K562 (cell line): ENCODE results near the gene CYRIA. TPM values are rescaled to one million over a fixed set of nuclear protein-coding genes. Genes with fewer than 3 reads are reported as not detected.

ENCODE experiments used
- ATF4 ChIP-seq: fragments of 450-650 bp; formaldehyde crosslinking; IDR thresholded peaks from 2 replicates; pipeline ENCODE4 v1.4.0; 2022; ENCODE audit warnings: mild to moderate bottlenecking, moderate library complexity
- CBFA2T3 ChIP-seq: fragments of 450-650 bp; IDR thresholded peaks from 2 replicates; pipeline ENCODE4 v1.6.1; 2017
- CCNT2 ChIP-seq: IDR thresholded peaks from 2 replicates; pipeline ENCODE4 v1.6.1; 2011; ENCODE audit warnings: borderline replicate concordance, low read depth, mild to moderate bottlenecking, moderate library complexity, mixed read lengths, low read length; ENCODE audit not compliant: insufficient read length; ENCODE audit errors: extremely low read depth
- DACH1 ChIP-seq: fragments of 450-650 bp; IDR thresholded peaks from 2 replicates; pipeline ENCODE4 v1.6.1; 2018; ENCODE audit not compliant: partially characterized antibody
- FOSL1 ChIP-seq: fragments of 200-800 bp; sonication (Bioruptor generic); conservative IDR thresholded peaks from 2 replicates; pipeline ENCODE4 v1.6.1; 2016; ENCODE audit warnings: missing genetic modification characterization, missing compliant biosample characterization
- GABPB1 ChIP-seq: sonication (generic); formaldehyde crosslinking; IDR thresholded peaks from 2 replicates; pipeline ENCODE4 v1.8.0; 2022; ENCODE audit warnings: mild to moderate bottlenecking, missing genetic modification reagents
- HBP1 ChIP-seq: fragments of 450-650 bp; formaldehyde crosslinking; IDR thresholded peaks from 2 replicates; pipeline ENCODE4 v1.4.0; 2022; ENCODE audit warnings: missing genetic modification characterization
- HDAC3 ChIP-seq: fragments of 450-650 bp; IDR thresholded peaks from 2 replicates; pipeline ENCODE4 v1.6.1; 2018; ENCODE audit warnings: borderline replicate concordance, mild to moderate bottlenecking, moderate library complexity; ENCODE audit not compliant: partially characterized antibody
- HIVEP1 ChIP-seq: fragments of 250-450 bp; sonication (Bioruptor Pico); IDR thresholded peaks from 2 replicates; pipeline ENCODE4 v1.4.0; 2020; ENCODE audit warnings: mild to moderate bottlenecking
- HNRNPH1 ChIP-seq: fragments of 200-400 bp; formaldehyde crosslinking; optimal IDR thresholded peaks from 2 replicates; pipeline ENCODE3; 2017; ENCODE audit warnings: low read depth, mild to moderate bottlenecking, low read length, moderate library complexity
- KDM2B ChIP-seq: fragments of 250-450 bp; sonication (Bioruptor Pico); IDR thresholded peaks from 2 replicates; pipeline ENCODE4 v1.8.0; 2021; ENCODE audit warnings: mild to moderate bottlenecking, moderate library complexity
- NCOA4 ChIP-seq: fragments of 450-650 bp; IDR thresholded peaks from 2 replicates; pipeline ENCODE4 v1.6.1; 2018; ENCODE audit warnings: mild to moderate bottlenecking; ENCODE audit not compliant: partially characterized antibody
- NFIC ChIP-seq: fragments of 450-650 bp; IDR thresholded peaks from 2 replicates; pipeline ENCODE4 v1.6.1; 2017; ENCODE audit warnings: mild to moderate bottlenecking, inconsistent platforms
- NR2C1 ChIP-seq, 2 experiments: fragments of 450-650 bp; IDR thresholded peaks; 2 replicates each; pipeline ENCODE4 v1.6.1; 2017; ENCODE audit warnings: mild to moderate bottlenecking in 2 of 2, antibody characterized with exemption in 1 of 2, inconsistent platforms in 1 of 2, missing compliant biosample characterization in 1 of 2, missing genetic modification characterization in 1 of 2
- PHF21A ChIP-seq: fragments of 450-650 bp; IDR thresholded peaks from 2 replicates; pipeline ENCODE4 v1.6.1; 2017; ENCODE audit warnings: low read depth, borderline replicate concordance
- POLR3A ChIP-seq: IDR thresholded peaks from 2 replicates; pipeline ENCODE4 v1.6.1; 2011; ENCODE audit warnings: borderline replicate concordance, mild to moderate bottlenecking, moderate library complexity; ENCODE audit not compliant: insufficient read length, insufficient read depth; ENCODE audit errors: extremely low read depth
- SMARCA5 ChIP-seq: fragments of 450-650 bp; IDR thresholded peaks from 2 replicates; pipeline ENCODE4 v1.6.1; 2016
- SREBF2 ChIP-seq: sonication (generic); formaldehyde crosslinking; IDR thresholded peaks from 2 replicates; pipeline ENCODE4 v1.4.0; 2020; ENCODE audit warnings: mild to moderate bottlenecking, missing genetic modification reagents
- TAF15 ChIP-seq: fragments of 200-400 bp; formaldehyde crosslinking; IDR thresholded peaks from 2 replicates; pipeline ENCODE4 v1.6.1; 2017; ENCODE audit warnings: mild to moderate bottlenecking, low read depth, low read length, moderate library complexity
- ZNF232 ChIP-seq: sonication (generic); formaldehyde crosslinking; IDR thresholded peaks from 2 replicates; pipeline ENCODE4 v1.8.0; 2022; ENCODE audit warnings: mild to moderate bottlenecking, missing genetic modification reagents
- ZNF41 ChIP-seq: fragments of 250-450 bp; sonication (Bioruptor Pico); conservative IDR thresholded peaks from 2 replicates; pipeline ENCODE4 v1.4.0; 2020; ENCODE audit warnings: mild to moderate bottlenecking
- polyA plus RNA-seq, 8 experiments: library from polyadenylated mRNA; depleted of rRNA in 4 of 8; stranded (reverse) in 5 of 8; unstranded in 3 of 8; fragments of >200 nt; fragmentation: Nextera tagmentation in 2 of 8; fragmentation: Illumina TruSeq in 1 of 8; extraction: Ambion mirVana in 2 of 8; extraction: Trizol in 1 of 8; gene quantifications; 2 replicates each; pipeline versions ENCODE4 v1.2.1 to v1.2.3, GENCODE V29; 2011 to 2014; ENCODE audit warnings: inconsistent platforms in 1 of 8, missing spikeins in 1 of 8
- total RNA-seq, 7 experiments: library from RNA; depleted of rRNA in 6 of 7; stranded (reverse); fragments of >200 nt in 6 of 7; fragmentation: Illumina TruSeq in 2 of 7; extraction: Trizol in 2 of 7; gene quantifications; 2 replicates each; pipeline versions ENCODE4 v1.2.1 to v1.2.3, GENCODE V29; 2011 to 2021; ENCODE audit warnings: low replicate concordance in 1 of 7
- TF ChIP-seq, protein P1 (sequence below): sonication (generic); formaldehyde crosslinking; IDR thresholded peaks from 2 replicates; pipeline ENCODE4 v1.8.1; 2023; ENCODE audit warnings: mild to moderate bottlenecking, missing genetic modification reagents
- TF ChIP-seq, protein P2 (sequence below): IDR thresholded peaks from 2 replicates; pipeline ENCODE4 v1.6.1; 2016; ENCODE audit warnings: missing genetic modification characterization, missing compliant biosample characterization

CYRIA gene
- total and polyA plus RNA-seq, 9 of the 15 experiments (the other 6 are each of a cell fraction or from before 2014, with no cell fraction given): 0.84 to 5.6 (median 3.0) TPM

GRCh38 chr2:16645775-16646559 is 19.7 kb downstream of the CYRIA start (continued):
- TF ChIP-seq TAF15: no peak
- no peak for TF ChIP-seq HBP1 (CRISPR knock-in tag)
- TF ChIP-seq, protein P1, sequence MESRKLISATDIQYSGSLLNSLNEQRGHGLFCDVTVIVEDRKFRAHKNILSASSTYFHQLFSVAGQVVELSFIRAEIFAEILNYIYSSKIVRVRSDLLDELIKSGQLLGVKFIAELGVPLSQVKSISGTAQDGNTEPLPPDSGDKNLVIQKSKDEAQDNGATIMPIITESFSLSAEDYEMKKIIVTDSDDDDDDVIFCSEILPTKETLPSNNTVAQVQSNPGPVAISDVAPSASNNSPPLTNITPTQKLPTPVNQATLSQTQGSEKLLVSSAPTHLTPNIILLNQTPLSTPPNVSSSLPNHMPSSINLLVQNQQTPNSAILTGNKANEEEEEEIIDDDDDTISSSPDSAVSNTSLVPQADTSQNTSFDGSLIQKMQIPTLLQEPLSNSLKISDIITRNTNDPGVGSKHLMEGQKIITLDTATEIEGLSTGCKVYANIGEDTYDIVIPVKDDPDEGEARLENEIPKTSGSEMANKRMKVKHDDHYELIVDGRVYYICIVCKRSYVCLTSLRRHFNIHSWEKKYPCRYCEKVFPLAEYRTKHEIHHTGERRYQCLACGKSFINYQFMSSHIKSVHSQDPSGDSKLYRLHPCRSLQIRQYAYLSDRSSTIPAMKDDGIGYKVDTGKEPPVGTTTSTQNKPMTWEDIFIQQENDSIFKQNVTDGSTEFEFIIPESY: no peak
- TF ChIP-seq CBFA2T3: no peak
- TF ChIP-seq HNRNPH1: no peak
- 0 out of 2 replicates have a peak, but pooled peaks have one; percentile 7 for TF ChIP-seq HIVEP1 (CRISPR knock-in tag)
- TF ChIP-seq DACH1: peak; percentile 43
- peak; percentile 46 for TF ChIP-seq FOSL1 (tag)
- TF ChIP-seq KDM2B (CRISPR knock-in tag): no peak
- TF ChIP-seq ATF4 (CRISPR knock-in tag): 0 out of 2 replicates have a peak, but pooled peaks have one; percentile 41
- TF ChIP-seq ZNF41: no peak
- TF ChIP-seq NFIC: no peak
- no peak for TF ChIP-seq NR2C1 (IDR thresholded peaks at IDR 0.05)
- TF ChIP-seq NR2C1 (tag; IDR thresholded peaks at IDR 0.05): peak; percentile 19; the same call in 1 of the 2 replicates
- no peak for TF ChIP-seq NCOA4
- TF ChIP-seq CCNT2: no peak
- TF ChIP-seq SREBF2 (CRISPR knock-in tag): no peak
- TF ChIP-seq, protein P2, sequence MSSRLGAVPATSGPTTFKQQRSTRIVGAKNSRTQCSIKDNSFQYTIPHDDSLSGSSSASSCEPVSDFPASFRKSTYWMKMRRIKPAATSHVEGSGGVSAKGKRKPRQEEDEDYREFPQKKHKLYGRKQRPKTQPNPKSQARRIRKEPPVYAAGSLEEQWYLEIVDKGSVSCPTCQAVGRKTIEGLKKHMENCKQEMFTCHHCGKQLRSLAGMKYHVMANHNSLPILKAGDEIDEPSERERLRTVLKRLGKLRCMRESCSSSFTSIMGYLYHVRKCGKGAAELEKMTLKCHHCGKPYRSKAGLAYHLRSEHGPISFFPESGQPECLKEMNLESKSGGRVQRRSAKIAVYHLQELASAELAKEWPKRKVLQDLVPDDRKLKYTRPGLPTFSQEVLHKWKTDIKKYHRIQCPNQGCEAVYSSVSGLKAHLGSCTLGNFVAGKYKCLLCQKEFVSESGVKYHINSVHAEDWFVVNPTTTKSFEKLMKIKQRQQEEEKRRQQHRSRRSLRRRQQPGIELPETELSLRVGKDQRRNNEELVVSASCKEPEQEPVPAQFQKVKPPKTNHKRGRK (tag): no peak
- no peak for TF ChIP-seq GABPB1 (CRISPR knock-in tag)
- no peak for TF ChIP-seq HDAC3
- TF ChIP-seq PHF21A: no peak
- TF ChIP-seq ZNF232 (CRISPR knock-in tag): no peak
- 0 out of 2 replicates have a peak, but pooled peaks have one; percentile 13 for TF ChIP-seq SMARCA5
- no peak for TF ChIP-seq POLR3A
